GM23338 (cell line): Measurements from ENCODE around the gene CDH4. TPM values are rescaled to one million over a fixed set of nuclear protein-coding genes. Genes with fewer than 3 reads are reported as not detected.
A peak's percentile ranks its signal among the peaks of the same experiment; 100 is the strongest.

Experiments
- ATAC-seq: fragments of 200-7000 bp; cut with Tn5 transposase; 3 replicates; pipeline ENCODE4 v1.9.1; 2020
- DNase-seq: peaks from one replicate; pipeline ENCODE4 v3.0.0-alpha.2; 2015; ENCODE audit warnings: low spot score
- H2AFZ ChIP-seq: fragments of 200-600 bp; sonication (generic); 2 replicates; pipeline ENCODE4 v1.8.0; 2016; ENCODE audit warnings: antibody characterized with exemption, mild to moderate bottlenecking, moderate library complexity
- H3F3A ChIP-seq: fragments of 200-600 bp; sonication (generic); replicated peaks from 2 replicates; pipeline ENCODE4 v1.8.0; 2017; ENCODE audit warnings: antibody characterized with exemption, mixed run types, low read depth
- H3K27ac ChIP-seq: fragments of 200-600 bp; sonication (generic); 2 replicates; pipeline ENCODE4 v1.6.1; 2016; ENCODE audit warnings: low read depth
- H3K27me3 ChIP-seq: fragments of 200-600 bp; sonication (generic); 2 replicates; pipeline ENCODE4 v1.8.0; 2016; ENCODE audit warnings: mild to moderate bottlenecking, mixed run types, moderate library complexity; ENCODE audit not compliant: insufficient read depth
- H3K36me3 ChIP-seq: fragments of 200-600 bp; sonication (generic); 2 replicates; pipeline ENCODE4 v1.8.0; 2016; ENCODE audit warnings: mild to moderate bottlenecking; ENCODE audit not compliant: insufficient read depth
- H3K4me1 ChIP-seq: fragments of 200-600 bp; sonication (generic); 2 replicates; pipeline ENCODE4 v1.8.0; 2016; ENCODE audit warnings: mild to moderate bottlenecking, moderate library complexity; ENCODE audit not compliant: insufficient read depth
- H3K4me2 ChIP-seq: fragments of 200-600 bp; sonication (generic); 2 replicates; pipeline ENCODE4 v1.7.1; 2017; ENCODE audit warnings: mixed run types
- H3K4me3 ChIP-seq: fragments of 200-600 bp; sonication (generic); 2 replicates; pipeline ENCODE4 v1.6.1; 2016; ENCODE audit warnings: mixed run types
- H3K79me2 ChIP-seq: fragments of 200-600 bp; sonication (generic); replicated peaks from 2 replicates; pipeline ENCODE4 v1.8.0; 2017; ENCODE audit warnings: mild to moderate bottlenecking; ENCODE audit not compliant: insufficient read depth
- H3K9me2 ChIP-seq: fragments of 200-600 bp; sonication (generic); 2 replicates; pipeline ENCODE4 v1.8.0; 2017; ENCODE audit not compliant: insufficient read depth
- H4K20me1 ChIP-seq: fragments of 200-600 bp; sonication (generic); replicated peaks from 2 replicates; pipeline ENCODE4 v1.8.0; 2017; ENCODE audit warnings: mild to moderate bottlenecking; ENCODE audit not compliant: insufficient read depth
- H3K27ac Mint-ChIP-seq: 2 replicates; pipeline ENCODE4 v1.8.0; 2020; ENCODE audit warnings: inconsistent platforms, mild to moderate bottlenecking, moderate library complexity, mixed read lengths
- H3K27me3 Mint-ChIP-seq: 3 replicates; pipeline ENCODE4 v1.8.0; 2022; ENCODE audit warnings: low read depth, mild to moderate bottlenecking, moderate library complexity, mixed read lengths, inconsistent platforms; ENCODE audit not compliant: insufficient read depth, poor library complexity
- H3K36me3 Mint-ChIP-seq: 3 replicates; pipeline ENCODE4 v1.8.0; 2021; ENCODE audit warnings: low read depth, mild to moderate bottlenecking, inconsistent platforms, moderate library complexity, mixed read lengths
- H3K4me1 Mint-ChIP-seq: 3 replicates; pipeline ENCODE4 v1.8.0; 2020; ENCODE audit warnings: mild to moderate bottlenecking, inconsistent platforms, mixed read lengths
- H3K4me3 Mint-ChIP-seq: 3 replicates; pipeline ENCODE4 v1.8.0; 2021; ENCODE audit warnings: moderate library complexity, mild to moderate bottlenecking, inconsistent platforms, mixed read lengths
- H3K9me3 Mint-ChIP-seq: 3 replicates; pipeline ENCODE4 v1.8.0; 2020; ENCODE audit warnings: moderate library complexity, mild to moderate bottlenecking, inconsistent platforms, mixed read lengths
- CREB1 ChIP-seq: fragments of 250-450 bp; sonication (Bioruptor Pico); IDR thresholded peaks from 2 replicates; pipeline ENCODE4 v1.5.0; 2020; ENCODE audit warnings: low read depth, mild to moderate bottlenecking, moderate library complexity
- EZH2 ChIP-seq: fragments of 200-600 bp; sonication (generic); IDR thresholded peaks from one replicate; pipeline ENCODE4 v1.8.0; 2017; ENCODE audit warnings: antibody characterized with exemption, mild to moderate bottlenecking, low read depth; ENCODE audit not compliant: unreplicated experiment
- EZH2phosphoT487 ChIP-seq: fragments of 200-600 bp; sonication (generic); IDR thresholded peaks from one replicate; pipeline ENCODE4 v1.8.1; 2018; ENCODE audit warnings: antibody characterized with exemption; ENCODE audit not compliant: unreplicated experiment
- JUNB ChIP-seq: IDR thresholded peaks from one replicate; pipeline ENCODE4 v1.6.1; 2016; ENCODE audit warnings: antibody characterized with exemption; ENCODE audit not compliant: unreplicated experiment
- NANOG ChIP-seq: IDR thresholded peaks from 2 replicates; pipeline ENCODE4 v1.6.1; 2016; ENCODE audit warnings: antibody characterized with exemption, borderline replicate concordance
- POLR2AphosphoS5 ChIP-seq: IDR thresholded peaks from 2 replicates; pipeline ENCODE4 v1.6.1; 2016; ENCODE audit warnings: antibody characterized with exemption, low read depth
- STAT1 ChIP-seq: IDR thresholded peaks from one replicate; pipeline ENCODE4 v1.6.1; 2016; ENCODE audit warnings: antibody characterized with exemption; ENCODE audit not compliant: unreplicated experiment
- ZNF114 ChIP-seq: fragments of 250-450 bp; sonication (Bioruptor Pico); IDR thresholded peaks from 2 replicates; pipeline ENCODE4 v1.5.0; 2020; ENCODE audit warnings: mild to moderate bottlenecking, moderate library complexity
- ZNF331 ChIP-seq: fragments of 250-450 bp; sonication (Bioruptor Pico); IDR thresholded peaks from 2 replicates; pipeline ENCODE4 v1.5.0; 2020; ENCODE audit warnings: low read depth, mild to moderate bottlenecking, moderate library complexity
- polyA plus RNA-seq: library from polyadenylated mRNA; unstranded; fragments of >200 nt; fragmentation: Nextera tagmentation; extraction: Ambion mirVana; gene quantifications from 2 replicates; pipeline ENCODE4 v1.2.1, GENCODE V29; 2016
- total RNA-seq: library from RNA; depleted of rRNA; stranded (reverse); fragments of >200 nt; shearing (Covaris generic); gene quantifications from 2 replicates; pipeline ENCODE4 v1.2.3, GENCODE V29; 2014
- TF ChIP-seq, protein P1 (sequence below), 2 experiments: fragments of 200-600 bp in 1 of 2; sonication (generic) in 1 of 2; conservative IDR thresholded peaks; 2 replicates each; pipeline versions ENCODE4 v1.5.1 to v1.6.1; 2016 to 2017; ENCODE audit warnings: antibody characterized with exemption in 2 of 2, low read depth in 2 of 2, mild to moderate bottlenecking in 2 of 2, moderate library complexity in 1 of 2
- TF ChIP-seq, protein P2 (sequence below): IDR thresholded peaks from 2 replicates; pipeline ENCODE4 v1.6.1; 2016; ENCODE audit warnings: antibody characterized with exemption
- TF ChIP-seq, protein P3 (sequence below): IDR thresholded peaks from one replicate; pipeline ENCODE4 v1.6.1; 2018; ENCODE audit warnings: antibody characterized with exemption; ENCODE audit not compliant: unreplicated experiment

Gene CDH4
- total and polyA plus RNA-seq, 2 experiments from 2014 or later: 1.2 to 4.2 TPM

DNA sequence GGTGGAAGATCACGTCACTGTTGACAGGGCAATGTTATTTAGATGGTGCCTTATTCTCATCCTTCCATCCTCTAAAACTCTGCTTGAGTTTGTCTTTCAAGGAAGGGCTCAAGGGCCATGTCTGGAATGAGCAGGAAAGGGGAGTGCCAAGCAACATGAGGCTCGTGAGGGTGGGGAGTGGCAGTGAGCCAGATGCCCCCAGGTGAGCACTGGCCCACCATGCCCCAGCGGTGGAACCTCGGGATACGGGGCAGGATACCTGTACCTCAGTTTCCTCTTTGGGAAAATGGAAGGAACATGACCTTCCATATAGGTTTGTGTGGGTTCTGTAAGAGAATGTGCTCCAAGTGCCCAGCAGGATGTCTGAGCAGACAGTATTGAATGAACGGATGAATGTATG lies 476.3 kb downstream of the CDH4 start:
- no peaks in the 10 kb centered on the region for H3K9me3 Mint-ChIP-seq
- no peak overlapping the region for H3K27ac Mint-ChIP-seq
- peaks cover 7% of the 10 kb centered on the region for H3K27me3 Mint-ChIP-seq
- ATAC-seq (no peak), DNase-seq (no peak)
- peaks cover 11% of the 10 kb centered on the region; the same call in 2 of the 3 replicates for H3K4me1 Mint-ChIP-seq
- no peak overlapping the region for H3K27ac ChIP-seq
- TF ChIP-seq JUNB (no peak), NANOG (no peak), EZH2phosphoT487 (no peak), ZNF331 (no peak)
- TF ChIP-seq, protein P1, sequence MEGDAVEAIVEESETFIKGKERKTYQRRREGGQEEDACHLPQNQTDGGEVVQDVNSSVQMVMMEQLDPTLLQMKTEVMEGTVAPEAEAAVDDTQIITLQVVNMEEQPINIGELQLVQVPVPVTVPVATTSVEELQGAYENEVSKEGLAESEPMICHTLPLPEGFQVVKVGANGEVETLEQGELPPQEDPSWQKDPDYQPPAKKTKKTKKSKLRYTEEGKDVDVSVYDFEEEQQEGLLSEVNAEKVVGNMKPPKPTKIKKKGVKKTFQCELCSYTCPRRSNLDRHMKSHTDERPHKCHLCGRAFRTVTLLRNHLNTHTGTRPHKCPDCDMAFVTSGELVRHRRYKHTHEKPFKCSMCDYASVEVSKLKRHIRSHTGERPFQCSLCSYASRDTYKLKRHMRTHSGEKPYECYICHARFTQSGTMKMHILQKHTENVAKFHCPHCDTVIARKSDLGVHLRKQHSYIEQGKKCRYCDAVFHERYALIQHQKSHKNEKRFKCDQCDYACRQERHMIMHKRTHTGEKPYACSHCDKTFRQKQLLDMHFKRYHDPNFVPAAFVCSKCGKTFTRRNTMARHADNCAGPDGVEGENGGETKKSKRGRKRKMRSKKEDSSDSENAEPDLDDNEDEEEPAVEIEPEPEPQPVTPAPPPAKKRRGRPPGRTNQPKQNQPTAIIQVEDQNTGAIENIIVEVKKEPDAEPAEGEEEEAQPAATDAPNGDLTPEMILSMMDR (conservative IDR thresholded peaks at IDR 0.05; ENCODE audit: low read depth in 2 of 2): no peak
- H3K36me3 ChIP-seq: no peaks in the 10 kb centered on the region
- H3K27me3 ChIP-seq: no peaks in the 10 kb centered on the region
- no peak overlapping the region for H3K4me3 Mint-ChIP-seq
- no peaks in the 10 kb centered on the region for H4K20me1 ChIP-seq
- no peaks in the 10 kb centered on the region for H3F3A ChIP-seq
- H3K36me3 Mint-ChIP-seq: no peaks in the 10 kb centered on the region
- H3K9me2 ChIP-seq: no peaks in the 10 kb centered on the region
- no peaks in the 10 kb centered on the region for H3K4me1 ChIP-seq
- no peak overlapping the region for H3K4me3 ChIP-seq
- no peaks in the 10 kb centered on the region for H3K79me2 ChIP-seq
- H2AFZ ChIP-seq: no peak overlapping the region
- no peak overlapping the region for H3K4me2 ChIP-seq

- no peaks in the 10 kb centered on the region for H4K20me1 ChIP-seq
- no peaks in the 10 kb centered on the region for H3K79me2 ChIP-seq
- Mint-ChIP-seq H3K4me3 (no peak overlapping the region), H3K27ac (no peak overlapping the region), H3K9me3 (no peaks in the 10 kb centered on the region), H3K4me1 (peaks cover 11% of the 10 kb centered on the region), H3K27me3 (peaks cover 12% of the 10 kb centered on the region), H3K36me3 (no peaks in the 10 kb centered on the region)
- DNase-seq (no peak), ATAC-seq (peak; percentile 23; the same call in 1 of the 3 replicates)
- H3K4me2 ChIP-seq: no peak overlapping the region
- no peak overlapping the region for H2AFZ ChIP-seq
- no peaks in the 10 kb centered on the region for H3K4me1 ChIP-seq
- H3F3A ChIP-seq: no peaks in the 10 kb centered on the region
- no peaks in the 10 kb centered on the region for H3K27me3 ChIP-seq
- no peak overlapping the region for H3K27ac ChIP-seq
- no peaks in the 10 kb centered on the region for H3K9me2 ChIP-seq
- no peak overlapping the region for H3K4me3 ChIP-seq
- H3K36me3 ChIP-seq: no peaks in the 10 kb centered on the region
- TF ChIP-seq CREB1 (no peak), EZH2phosphoT487 (no peak), JUNB (no peak), NANOG (no peak), POLR2AphosphoS5 (no peak), STAT1 (no peak), ZNF114 (CRISPR knock-in tag) (no peak), ZNF331 (no peak), EZH2 (no peak)
- TF ChIP-seq, protein P2, sequence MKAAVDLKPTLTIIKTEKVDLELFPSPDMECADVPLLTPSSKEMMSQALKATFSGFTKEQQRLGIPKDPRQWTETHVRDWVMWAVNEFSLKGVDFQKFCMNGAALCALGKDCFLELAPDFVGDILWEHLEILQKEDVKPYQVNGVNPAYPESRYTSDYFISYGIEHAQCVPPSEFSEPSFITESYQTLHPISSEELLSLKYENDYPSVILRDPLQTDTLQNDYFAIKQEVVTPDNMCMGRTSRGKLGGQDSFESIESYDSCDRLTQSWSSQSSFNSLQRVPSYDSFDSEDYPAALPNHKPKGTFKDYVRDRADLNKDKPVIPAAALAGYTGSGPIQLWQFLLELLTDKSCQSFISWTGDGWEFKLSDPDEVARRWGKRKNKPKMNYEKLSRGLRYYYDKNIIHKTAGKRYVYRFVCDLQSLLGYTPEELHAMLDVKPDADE: no peak
- TF ChIP-seq, protein P3, sequence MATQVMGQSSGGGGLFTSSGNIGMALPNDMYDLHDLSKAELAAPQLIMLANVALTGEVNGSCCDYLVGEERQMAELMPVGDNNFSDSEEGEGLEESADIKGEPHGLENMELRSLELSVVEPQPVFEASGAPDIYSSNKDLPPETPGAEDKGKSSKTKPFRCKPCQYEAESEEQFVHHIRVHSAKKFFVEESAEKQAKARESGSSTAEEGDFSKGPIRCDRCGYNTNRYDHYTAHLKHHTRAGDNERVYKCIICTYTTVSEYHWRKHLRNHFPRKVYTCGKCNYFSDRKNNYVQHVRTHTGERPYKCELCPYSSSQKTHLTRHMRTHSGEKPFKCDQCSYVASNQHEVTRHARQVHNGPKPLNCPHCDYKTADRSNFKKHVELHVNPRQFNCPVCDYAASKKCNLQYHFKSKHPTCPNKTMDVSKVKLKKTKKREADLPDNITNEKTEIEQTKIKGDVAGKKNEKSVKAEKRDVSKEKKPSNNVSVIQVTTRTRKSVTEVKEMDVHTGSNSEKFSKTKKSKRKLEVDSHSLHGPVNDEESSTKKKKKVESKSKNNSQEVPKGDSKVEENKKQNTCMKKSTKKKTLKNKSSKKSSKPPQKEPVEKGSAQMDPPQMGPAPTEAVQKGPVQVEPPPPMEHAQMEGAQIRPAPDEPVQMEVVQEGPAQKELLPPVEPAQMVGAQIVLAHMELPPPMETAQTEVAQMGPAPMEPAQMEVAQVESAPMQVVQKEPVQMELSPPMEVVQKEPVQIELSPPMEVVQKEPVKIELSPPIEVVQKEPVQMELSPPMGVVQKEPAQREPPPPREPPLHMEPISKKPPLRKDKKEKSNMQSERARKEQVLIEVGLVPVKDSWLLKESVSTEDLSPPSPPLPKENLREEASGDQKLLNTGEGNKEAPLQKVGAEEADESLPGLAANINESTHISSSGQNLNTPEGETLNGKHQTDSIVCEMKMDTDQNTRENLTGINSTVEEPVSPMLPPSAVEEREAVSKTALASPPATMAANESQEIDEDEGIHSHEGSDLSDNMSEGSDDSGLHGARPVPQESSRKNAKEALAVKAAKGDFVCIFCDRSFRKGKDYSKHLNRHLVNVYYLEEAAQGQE: no peak
Observed at GRCh38 chr20:61728786-61729770, 477.0 kb downstream of the CDH4 start.
